Activated naive CD4-positive, alpha-beta T cell treated with anti-CD3 and anti-CD28 coated beads, Interleukin-2, amount 10 ng/mL, durations not matched to agents 7 days and 5 days (primary cell): ENCODE results near the gene JCAD.
"Not testable (repeated sequence)": the region's sequence is repeated elsewhere in the genome, so short reads cannot be mapped to it uniquely, and the experiment has no call there.

Experiments used
- CTCF ChIA-PET: fragments of 350-600 bp; sonication (Branson Sonifier 250); formaldehyde crosslinking; loops from one replicate; lab custom pipeline; 2021; ENCODE audit warnings: antibody characterized with exemption; lab: Charles Lee
- DNase-seq: peaks from one replicate; pipeline ENCODE4 v3.0.0-alpha.2; 2020
- H3K27ac Mint-ChIP-seq: one replicate; pipeline ENCODE4 v1.8.0; 2021; ENCODE audit warnings: mild to moderate bottlenecking, moderate library complexity, mixed read lengths
- H3K27me3 Mint-ChIP-seq: one replicate; pipeline ENCODE4 v1.8.0; 2021; ENCODE audit warnings: mild to moderate bottlenecking, mixed read lengths
- H3K36me3 Mint-ChIP-seq: one replicate; pipeline ENCODE4 v1.8.0; 2021; ENCODE audit warnings: mixed read lengths
- H3K4me1 Mint-ChIP-seq: one replicate; pipeline ENCODE4 v1.8.0; 2021; ENCODE audit warnings: mixed read lengths
- H3K4me3 Mint-ChIP-seq: one replicate; pipeline ENCODE4 v1.8.0; 2021; ENCODE audit warnings: mild to moderate bottlenecking, moderate library complexity, mixed read lengths
- H3K9me3 Mint-ChIP-seq: one replicate; pipeline ENCODE4 v1.8.0; 2021; ENCODE audit warnings: mixed read lengths

JCAD gene

GRCh38 chr10:30029872-30030256 is 29.5 kb downstream of the JCAD start:
- H3K4me1 Mint-ChIP-seq, result peaks cover 54% of the 10 kb centered on the region
- CTCF ChIA-PET, result no interaction called here

GRCh38 chr10:30029164-30029871 is 30.1 kb downstream of the JCAD start:
- Mint-ChIP-seq H3K9me3 (no peaks in the 10 kb centered on the region), H3K27me3 (peaks cover 89% of the 10 kb centered on the region), H3K27ac (no peak overlapping the region), H3K4me1 (peaks cover 50% of the 10 kb centered on the region), H3K36me3 (peaks cover 9% of the 10 kb centered on the region), H3K4me3 (no peak overlapping the region)
- DNase-seq, result no peak
- CTCF ChIA-PET, result no interaction called here

More at GRCh38 chr10:30029872-30030256, 29.5 kb downstream of the JCAD start:
- H3K4me3 Mint-ChIP-seq, result no peak overlapping the region
- peaks cover 89% of the 10 kb centered on the region for H3K27me3 Mint-ChIP-seq
- no peaks in the 10 kb centered on the region for H3K9me3 Mint-ChIP-seq
- no peak for DNase-seq
- peaks cover 9% of the 10 kb centered on the region for H3K36me3 Mint-ChIP-seq
- no peak overlapping the region for H3K27ac Mint-ChIP-seq

- peaks cover 9% of the 10 kb centered on the region for H3K36me3 Mint-ChIP-seq
- no peak overlapping the region for H3K27ac Mint-ChIP-seq
- DNase-seq, result no peak
- no peak overlapping the region for H3K4me3 Mint-ChIP-seq
- CTCF ChIA-PET, result interaction anchor here (1.2 kb wide), 1 partner anchor 19 kb away, joined by 4 read pairs; no protein-coding TSS in a partner anchor
- no peaks in the 10 kb centered on the region for H3K9me3 Mint-ChIP-seq
- peaks cover 48% of the 10 kb centered on the region for H3K4me1 Mint-ChIP-seq
- H3K27me3 Mint-ChIP-seq, result peaks cover 88% of the 10 kb centered on the region
Observed at GRCh38 chr10:30028738-30029030, 30.7 kb downstream of the JCAD start.

GRCh38 chr10:30028006-30028737 is 31.2 kb downstream of the JCAD start:
- Mint-ChIP-seq H3K9me3 (no peaks in the 10 kb centered on the region), H3K4me3 (peak overlapping the region; percentile 68), H3K27me3 (peaks cover 87% of the 10 kb centered on the region), H3K27ac (peak overlapping the region; percentile 45), H3K36me3 (peaks cover 9% of the 10 kb centered on the region), H3K4me1 (peaks cover 48% of the 10 kb centered on the region)
- CTCF ChIA-PET, result interaction anchor here (0.6 to 1.6 kb wide), 3 partner anchors 19 to 30 kb away, joined by 3 to 10 read pairs (median 4); no protein-coding TSS in a partner anchor
- DNase-seq, result peak; percentile 36

- DNase-seq, result peak; percentile 94
- peaks cover 44% of the 10 kb centered on the region for H3K4me1 Mint-ChIP-seq
Observed at GRCh38 chr10:30027057-30028005, 32.1 kb downstream of the JCAD start.

GRCh38 chr10:30026578-30026977 is 32.8 kb downstream of the JCAD start:
- no peak overlapping the region for H3K4me3 Mint-ChIP-seq
- DNase-seq, result no peak
- CTCF ChIA-PET, result interaction anchor here (0.8 to 1.6 kb wide), 6 partner anchors 12 to 28 kb away, joined by 3 to 10 read pairs (median 4); no protein-coding TSS in a partner anchor
- H3K27me3 Mint-ChIP-seq, result peaks cover 95% of the 10 kb centered on the region
- peaks cover 40% of the 10 kb centered on the region for H3K4me1 Mint-ChIP-seq
- no peaks in the 10 kb centered on the region for H3K9me3 Mint-ChIP-seq
- H3K27ac Mint-ChIP-seq, result no peak overlapping the region
- peaks cover 9% of the 10 kb centered on the region for H3K36me3 Mint-ChIP-seq

More at GRCh38 chr10:30027057-30028005, 32.1 kb downstream of the JCAD start:
- CTCF ChIA-PET, result interaction anchor here (0.6 to 1.6 kb wide), 8 partner anchors 12 to 29 kb away, joined by 3 to 10 read pairs (median 4); no protein-coding TSS in a partner anchor
- Mint-ChIP-seq H3K9me3 (no peaks in the 10 kb centered on the region), H3K4me3 (peak overlapping the region; percentile 68), H3K27ac (peak overlapping the region; percentile 87), H3K36me3 (peaks cover 9% of the 10 kb centered on the region), H3K27me3 (peaks cover 93% of the 10 kb centered on the region)

GRCh38 chr10:30026080-30026479 is 33.3 kb downstream of the JCAD start:
- Mint-ChIP-seq H3K27ac (no peak overlapping the region), H3K4me3 (no peak overlapping the region), H3K36me3 (peaks cover 9% of the 10 kb centered on the region), H3K9me3 (no peaks in the 10 kb centered on the region), H3K27me3 (peaks cover 96% of the 10 kb centered on the region), H3K4me1 (peaks cover 40% of the 10 kb centered on the region)
- CTCF ChIA-PET, result interaction anchor here (1.6 kb wide), 1 partner anchor 28 kb away, joined by 10 read pairs; no protein-coding TSS in a partner anchor
- DNase-seq, result no peak

- H3K4me1 Mint-ChIP-seq, result peaks cover 40% of the 10 kb centered on the region
- peaks cover 96% of the 10 kb centered on the region for H3K27me3 Mint-ChIP-seq
- H3K9me3 Mint-ChIP-seq, H3K36me3 Mint-ChIP-seq, H3K4me3 Mint-ChIP-seq, H3K27ac Mint-ChIP-seq, DNase-seq: not testable (repeated sequence)
- CTCF ChIA-PET, result interaction anchor here (2.0 kb wide), 1 partner anchor 27 kb away, joined by 9 read pairs; no protein-coding TSS in a partner anchor
Observed at GRCh38 chr10:30025428-30025827, 34.0 kb downstream of the JCAD start.

- H3K27me3 Mint-ChIP-seq, result peaks cover 93% of the 10 kb centered on the region
- DNase-seq, result no peak
- H3K9me3 Mint-ChIP-seq, result no peaks in the 10 kb centered on the region
- H3K4me1 Mint-ChIP-seq, result peaks cover 18% of the 10 kb centered on the region
- H3K36me3 Mint-ChIP-seq, result peaks cover 1% of the 10 kb centered on the region
- no peak overlapping the region for H3K27ac Mint-ChIP-seq
- CTCF ChIA-PET, result interaction anchor here (1.5 to 1.6 kb wide), 2 partner anchors 21 to 218 kb away, joined by 3 read pairs; no protein-coding TSS in a partner anchor
- H3K4me3 Mint-ChIP-seq, result no peak overlapping the region
Observed at GRCh38 chr10:30022590-30022989, 36.8 kb downstream of the JCAD start.

GRCh38 chr10:30019468-30019867 is 39.9 kb downstream of the JCAD start:
- peaks cover 79% of the 10 kb centered on the region for H3K27me3 Mint-ChIP-seq
- H3K4me1 Mint-ChIP-seq, result no peaks in the 10 kb centered on the region
- no peak overlapping the region for H3K27ac Mint-ChIP-seq
- no peaks in the 10 kb centered on the region for H3K36me3 Mint-ChIP-seq
- H3K4me3 Mint-ChIP-seq, result no peak overlapping the region
- CTCF ChIA-PET, result interaction anchor here (0.6 kb wide), 1 partner anchor 18 kb away, joined by 3 read pairs; no protein-coding TSS in a partner anchor
- H3K9me3 Mint-ChIP-seq, result no peaks in the 10 kb centered on the region
- DNase-seq, result no peak

- Mint-ChIP-seq H3K4me1 (no peaks in the 10 kb centered on the region), H3K27me3 (peaks cover 82% of the 10 kb centered on the region), H3K36me3 (no peaks in the 10 kb centered on the region), H3K9me3 (no peaks in the 10 kb centered on the region), H3K4me3 (no peak overlapping the region), H3K27ac (no peak overlapping the region)
- no peak for DNase-seq
- CTCF ChIA-PET, result no interaction called here
Observed at GRCh38 chr10:30018496-30018895, 40.9 kb downstream of the JCAD start.

- peaks cover 82% of the 10 kb centered on the region for H3K27me3 Mint-ChIP-seq
- no peak overlapping the region for H3K27ac Mint-ChIP-seq
- no peaks in the 10 kb centered on the region for H3K9me3 Mint-ChIP-seq
- CTCF ChIA-PET, result interaction anchor here (1.2 kb wide), 2 partner anchors 9 to 19 kb away, joined by 3 to 5 read pairs; no protein-coding TSS in a partner anchor
- H3K36me3 Mint-ChIP-seq, result no peaks in the 10 kb centered on the region
- H3K4me1 Mint-ChIP-seq, result no peaks in the 10 kb centered on the region
- H3K4me3 Mint-ChIP-seq, result no peak overlapping the region
- DNase-seq, result no peak
Observed at GRCh38 chr10:30017966-30018365, 41.4 kb downstream of the JCAD start.

- H3K4me1 Mint-ChIP-seq, result no peaks in the 10 kb centered on the region
- no peak overlapping the region for H3K27ac Mint-ChIP-seq
- CTCF ChIA-PET, result interaction anchor here (1.1 to 1.3 kb wide), 4 partner anchors 9 to 19 kb away, joined by 3 to 5 read pairs (median 4); no protein-coding TSS in a partner anchor
- no peak for DNase-seq
- H3K27me3 Mint-ChIP-seq, result peaks cover 82% of the 10 kb centered on the region
- no peaks in the 10 kb centered on the region for H3K36me3 Mint-ChIP-seq
- no peaks in the 10 kb centered on the region for H3K9me3 Mint-ChIP-seq
- no peak overlapping the region for H3K4me3 Mint-ChIP-seq
Observed at GRCh38 chr10:30017556-30017955, 41.8 kb downstream of the JCAD start.
